NCI-H460 (cell line): ENCODE data around the gene SEMA3D. TPM values are rescaled to one million over a fixed set of nuclear protein-coding genes. Genes with fewer than 3 reads are reported as not detected.
"Not testable (repeated sequence)": the region's sequence is repeated elsewhere in the genome, so short reads cannot be mapped to it uniquely, and the experiment has no call there.

Source experiments
- DNase-seq: peaks from one replicate; pipeline ENCODE4 v3.0.0-alpha.2; 2016; ENCODE audit warnings: low read depth; ENCODE audit errors: extremely low read depth
- total RNA-seq: library from RNA; depleted of rRNA; stranded (reverse); fragments of >200 nt; shearing (Covaris generic); gene quantifications from 2 replicates; pipeline ENCODE4 v1.2.3, GENCODE V29; 2014

Gene SEMA3D
- total RNA-seq, 1 experiment from 2014 or later, result 72.1 TPM

DNA sequence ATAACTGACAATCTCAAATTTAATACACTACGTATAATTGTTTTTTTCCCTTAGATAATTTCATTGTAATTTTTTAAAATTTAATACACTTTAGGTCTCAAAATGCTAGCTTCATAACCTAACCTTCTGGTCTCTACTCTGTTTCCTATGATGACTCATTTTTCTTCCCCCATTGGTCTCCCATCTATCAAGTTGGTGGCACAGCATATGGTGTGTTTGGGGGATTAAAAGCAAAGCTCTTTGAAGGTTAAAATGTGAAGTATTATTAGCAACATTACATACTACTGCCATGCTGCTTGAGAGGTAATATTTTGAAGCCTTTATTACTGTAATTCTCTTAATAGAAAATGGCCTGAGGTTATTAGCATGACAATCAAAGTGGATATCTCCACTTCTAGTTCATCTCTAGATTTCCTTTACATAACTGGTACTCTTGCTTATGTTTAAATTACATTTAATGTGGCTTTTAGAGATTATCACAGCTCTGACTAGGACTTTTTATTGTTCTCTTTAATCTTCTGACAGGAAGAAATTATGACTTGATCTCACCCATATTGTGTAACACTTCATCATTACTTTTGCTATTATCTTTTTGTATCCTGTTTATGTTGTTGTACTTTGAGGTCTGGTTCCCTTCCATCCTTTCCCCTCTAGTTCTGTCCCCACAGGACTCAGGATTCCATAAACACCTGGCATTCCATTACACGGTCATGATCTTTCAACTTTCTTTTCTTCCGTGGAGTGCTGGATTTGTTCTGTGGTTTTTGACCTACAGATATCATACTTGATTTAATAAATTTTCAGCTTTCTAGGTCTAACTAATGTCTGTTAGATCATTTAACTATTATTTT is 185.1 kb downstream of the SEMA3D start:
- DNase-seq, result no peak

DNA sequence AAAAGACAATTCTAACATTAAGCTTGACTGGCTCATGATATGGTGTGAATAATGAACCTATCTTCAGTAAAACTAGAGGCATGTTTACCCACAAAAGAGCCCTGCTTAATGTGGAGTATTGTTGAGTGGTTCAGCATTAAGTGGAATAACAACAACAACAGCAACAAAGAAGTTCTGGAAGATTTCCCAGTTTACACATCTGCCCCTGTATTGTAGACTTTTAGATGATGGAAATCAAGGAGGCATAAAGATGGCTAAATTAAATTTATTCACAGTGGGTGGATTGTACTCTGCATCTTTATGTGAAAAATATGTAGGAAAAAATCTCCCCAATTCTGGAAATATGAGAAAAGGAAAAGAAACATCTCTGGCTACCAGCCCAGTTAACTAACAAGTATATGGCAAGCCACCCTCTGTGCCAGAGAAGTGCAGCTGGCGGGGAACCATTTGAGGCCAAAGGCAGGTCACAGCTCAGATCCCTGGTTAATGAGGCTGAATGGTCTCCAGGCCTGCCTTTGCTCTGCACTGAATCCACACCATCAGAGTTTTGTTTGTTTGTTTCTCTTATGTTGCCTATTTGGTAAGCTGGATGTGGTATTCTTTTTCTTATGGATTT is 186.0 kb downstream of the SEMA3D start:
- no peak for DNase-seq

DNA sequence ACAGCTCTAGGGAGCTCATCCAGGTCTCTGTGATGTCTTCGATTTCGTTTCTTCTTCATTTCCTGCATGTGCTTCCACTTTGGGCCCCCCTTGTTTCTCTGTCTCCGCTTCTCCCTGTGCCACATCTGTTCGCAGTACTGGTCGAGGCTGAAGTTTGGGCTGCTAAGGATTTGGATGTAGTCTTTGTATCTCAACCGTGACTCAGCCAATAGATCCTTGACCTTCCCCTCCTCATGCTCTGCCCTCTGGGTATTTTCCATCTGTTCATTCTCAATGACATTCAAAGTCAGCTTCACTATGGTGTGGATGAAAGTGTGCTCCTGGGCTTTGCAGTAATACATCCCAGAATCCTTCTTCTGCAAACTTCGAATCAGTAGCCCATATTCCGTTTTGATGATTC is 187.4 kb downstream of the SEMA3D start:
- no peak for DNase-seq

DNA sequence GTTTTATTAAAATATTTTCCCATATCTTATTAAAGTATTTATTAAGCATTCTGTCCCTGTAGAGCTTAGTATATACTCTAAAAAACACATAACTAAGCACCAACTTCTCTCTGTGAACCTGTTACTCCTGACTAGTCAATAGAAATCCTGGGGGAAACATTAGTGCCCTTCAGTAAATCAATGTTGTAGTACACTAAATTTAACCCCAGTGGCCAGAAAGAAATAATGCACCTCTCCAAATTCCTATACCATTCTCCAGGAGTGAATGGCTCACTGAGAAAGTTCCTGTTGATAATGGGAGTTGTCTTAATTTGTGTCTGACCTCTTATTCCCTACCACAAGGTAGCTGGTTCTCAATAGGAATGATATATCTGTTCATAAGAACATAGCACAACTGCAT is 188.2 kb downstream of the SEMA3D start:
- DNase-seq, result no peak

DNA sequence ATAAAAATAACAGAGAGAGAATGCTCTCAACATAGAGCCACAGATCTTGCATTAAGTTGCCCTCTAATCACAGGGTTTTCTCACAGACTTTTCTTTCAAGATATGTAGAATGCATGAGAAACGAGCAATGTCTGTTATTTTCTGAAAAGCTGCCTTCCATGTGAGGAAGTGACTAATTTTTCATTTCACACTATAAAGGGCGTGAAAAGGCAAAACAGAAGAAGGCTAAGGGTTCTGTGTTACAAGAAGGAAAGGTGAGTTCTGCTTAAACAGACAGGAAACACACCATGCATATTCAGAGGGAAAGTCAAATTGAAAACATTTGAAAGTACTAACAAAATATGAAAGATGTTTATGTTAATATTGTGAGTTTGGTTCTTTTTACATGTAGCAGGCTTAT is 189.2 kb downstream of the SEMA3D start:
- no peak for DNase-seq

DNA sequence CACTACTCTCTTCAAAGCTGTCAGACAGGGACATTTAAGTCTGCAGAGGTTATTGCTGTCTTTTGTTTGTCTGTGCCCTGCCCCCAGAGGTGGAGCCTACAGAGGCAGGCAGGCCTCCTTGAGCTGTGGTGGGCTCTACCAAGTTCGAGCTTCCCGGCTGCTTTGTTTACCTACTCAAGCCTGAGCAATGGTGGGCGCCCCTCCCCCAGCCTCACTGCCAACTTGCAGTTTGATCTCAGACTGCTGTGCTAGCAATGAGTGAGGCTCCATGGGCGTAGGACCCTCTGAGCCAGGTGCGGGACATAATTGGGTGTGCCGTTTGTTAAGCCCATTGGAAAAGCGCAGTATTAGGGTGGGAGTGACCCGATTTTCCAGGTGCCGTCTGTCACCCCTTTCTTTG is 193.9 kb downstream of the SEMA3D start:
- DNase-seq, result not testable (repeated sequence)

DNA sequence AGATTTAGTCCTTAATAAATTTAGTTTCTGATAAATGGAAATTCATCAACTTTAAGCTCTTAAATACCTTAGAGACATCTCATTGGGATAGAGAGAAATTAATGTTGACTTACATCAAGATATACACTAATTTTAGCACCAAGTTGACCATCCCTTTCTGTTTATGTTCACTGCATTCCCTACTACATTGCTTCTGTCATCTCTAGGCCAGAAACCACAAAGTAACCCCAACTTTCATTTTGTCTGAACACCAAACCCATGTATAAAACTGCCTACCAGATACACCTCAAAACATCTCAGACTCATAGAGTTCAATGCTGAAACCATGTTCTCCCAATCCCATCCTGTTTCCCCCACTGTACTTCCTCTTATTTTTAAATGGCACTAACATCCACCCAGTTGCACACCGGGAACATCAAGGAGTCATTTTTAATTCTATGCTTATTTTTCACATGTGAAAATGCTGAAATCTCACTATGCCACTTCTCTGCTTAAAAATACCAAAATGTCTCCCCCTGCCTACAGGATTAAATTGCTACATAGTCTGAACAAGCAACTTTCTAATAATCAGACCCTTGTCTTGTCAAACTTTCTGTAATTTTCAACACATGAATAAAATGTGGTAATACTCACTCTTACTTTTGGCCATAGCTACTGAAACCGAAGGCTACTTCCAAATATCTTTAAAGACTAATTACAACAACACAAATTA is 201.6 kb downstream of the SEMA3D start:
- no peak for DNase-seq

DNA sequence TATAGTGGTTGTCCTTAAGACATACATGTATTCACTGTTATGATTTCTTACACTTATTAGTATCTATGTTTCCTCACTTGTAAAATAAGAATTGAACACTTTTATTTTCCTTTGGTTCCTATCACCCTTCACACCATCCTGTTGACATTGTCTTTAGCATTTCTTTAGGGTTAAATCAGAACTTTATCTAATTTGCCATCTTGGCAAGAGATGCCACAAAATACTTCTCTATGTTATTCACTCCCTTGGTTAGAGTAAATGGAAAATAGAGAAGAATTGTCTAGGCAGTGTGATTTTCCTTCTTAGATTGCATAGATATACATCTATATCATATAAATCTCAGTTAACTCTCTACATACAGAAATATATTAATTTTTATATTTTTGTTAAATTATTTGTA is 204.7 kb downstream of the SEMA3D start:
- no peak for DNase-seq

DNA sequence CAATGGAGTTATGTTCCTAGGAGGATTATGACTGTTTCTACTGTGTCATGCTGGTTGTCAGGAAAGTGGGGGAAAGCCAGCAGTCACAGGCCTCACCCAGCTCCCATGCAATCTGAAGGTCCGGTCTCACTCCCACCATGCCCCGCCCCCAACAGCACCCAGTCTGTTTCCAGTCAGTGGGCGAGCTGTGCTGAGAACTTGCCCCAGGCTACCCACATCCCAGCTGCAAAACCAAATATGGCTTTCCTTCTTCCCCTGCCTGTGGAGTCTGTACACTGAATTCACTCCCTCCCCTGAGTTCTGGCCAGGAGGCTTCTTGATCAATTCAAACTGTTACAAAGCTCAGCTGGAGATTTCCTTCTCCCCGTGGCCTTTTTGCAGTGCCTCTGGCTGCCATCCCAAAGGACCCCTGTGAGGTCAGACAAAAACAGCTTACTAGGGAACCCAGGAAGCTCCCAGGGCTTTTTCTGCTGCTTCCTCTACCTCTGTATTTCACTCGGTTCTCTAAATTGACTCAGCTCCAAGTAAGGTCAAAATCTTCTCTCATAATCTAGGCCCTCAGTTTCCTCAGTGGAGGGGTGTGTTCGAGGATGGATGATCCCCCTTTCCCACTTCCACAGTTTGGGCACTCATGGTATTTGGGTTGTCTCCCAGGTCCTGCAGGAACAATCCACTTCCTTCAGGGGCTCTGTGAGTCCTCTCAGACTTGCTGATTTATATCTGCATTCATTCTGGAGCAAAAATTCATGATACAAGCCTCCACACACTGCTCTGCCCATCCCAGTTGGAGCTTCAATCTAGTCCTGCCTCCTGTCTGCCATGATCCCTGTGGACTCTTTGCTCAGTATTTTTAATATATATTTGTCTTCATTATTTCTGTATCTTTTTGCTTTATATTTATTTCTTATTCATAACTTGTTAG is 205.5 kb downstream of the SEMA3D start:
- no peak for DNase-seq

DNA sequence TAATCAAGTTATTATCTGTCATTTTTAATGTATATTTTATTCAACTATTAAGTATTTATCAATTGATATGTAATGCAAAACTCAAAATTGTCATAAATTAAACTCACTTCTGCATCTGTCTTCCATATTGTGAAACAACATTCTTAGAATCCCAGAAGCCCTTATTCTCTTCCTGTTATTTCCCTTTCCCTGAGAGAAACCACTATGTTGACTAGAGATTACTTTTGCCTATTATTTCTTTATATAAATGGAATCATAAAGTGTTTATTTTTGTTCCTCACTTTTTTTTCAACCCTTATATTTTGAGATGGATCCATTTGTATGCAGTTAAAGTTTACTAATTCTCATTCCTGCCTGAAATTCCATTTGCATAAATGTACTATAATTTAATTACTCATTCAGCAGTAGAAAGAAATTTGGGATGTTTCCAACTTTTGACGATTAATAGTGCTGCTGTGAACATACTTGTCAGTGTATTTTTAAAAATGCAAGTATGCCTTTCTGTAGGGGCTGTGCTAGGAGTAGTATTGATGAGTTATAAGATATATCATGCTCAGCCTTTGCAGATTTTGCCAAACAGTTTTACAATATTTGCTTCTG is 211.2 kb downstream of the SEMA3D start:
- no peak for DNase-seq

DNA sequence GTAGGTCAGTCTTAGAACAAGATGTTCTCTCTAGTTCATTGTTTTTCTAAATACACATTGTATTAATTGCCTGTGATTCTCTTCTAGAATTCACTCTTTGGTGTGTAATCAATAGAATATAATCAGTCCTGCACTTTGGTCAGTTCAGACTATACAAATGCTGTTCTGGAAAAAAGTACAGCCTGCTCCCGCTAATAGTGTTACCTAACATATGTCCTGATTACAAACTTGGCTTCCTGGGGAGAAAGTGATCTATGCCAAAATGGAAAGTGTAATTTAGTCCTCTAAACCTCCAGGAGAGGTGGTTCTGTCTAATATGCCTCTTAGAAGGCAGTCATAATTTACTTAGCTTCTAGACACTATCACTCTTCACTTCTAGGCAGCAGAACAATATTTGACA is 215.5 kb downstream of the SEMA3D start:
- DNase-seq, result no peak

DNA sequence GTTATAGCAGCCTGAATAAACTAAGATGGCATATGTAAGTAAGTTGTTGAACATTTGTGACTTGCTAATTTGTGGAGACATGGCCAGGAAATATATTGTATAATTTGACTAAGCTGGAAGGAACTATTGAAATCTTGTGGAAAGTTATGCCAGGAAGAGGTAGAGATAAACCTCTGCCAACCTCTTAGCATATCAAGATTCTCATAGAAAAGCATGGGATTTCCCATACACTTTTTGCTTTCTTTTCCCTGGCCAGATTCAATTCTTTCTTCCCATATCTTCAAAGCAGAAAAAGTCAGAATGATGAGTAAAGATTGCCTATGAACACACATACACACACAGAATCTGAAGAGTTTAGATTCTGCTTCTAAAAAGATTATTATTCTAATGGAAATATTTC is 216.2 kb downstream of the SEMA3D start:
- DNase-seq, result no peak

DNA sequence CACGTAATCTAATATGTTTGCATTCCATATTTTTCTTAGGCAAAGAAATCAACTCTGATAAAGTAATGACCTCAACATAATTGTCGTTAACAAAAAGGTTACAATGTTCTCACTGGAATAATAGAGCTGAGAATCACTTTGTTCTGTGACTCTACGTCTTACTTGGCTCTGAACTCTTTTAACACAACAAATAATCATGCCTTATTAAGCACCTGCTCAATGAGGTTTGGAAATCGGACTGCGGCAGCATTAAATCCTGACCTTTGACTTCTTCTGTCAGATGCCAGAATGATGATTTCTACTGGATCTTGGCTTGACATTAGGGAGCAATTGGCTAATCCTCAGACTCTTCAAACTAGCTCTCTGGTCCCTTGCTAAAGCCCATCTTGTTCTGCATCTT is 233.6 kb downstream of the SEMA3D start:
- no peak for DNase-seq

DNA sequence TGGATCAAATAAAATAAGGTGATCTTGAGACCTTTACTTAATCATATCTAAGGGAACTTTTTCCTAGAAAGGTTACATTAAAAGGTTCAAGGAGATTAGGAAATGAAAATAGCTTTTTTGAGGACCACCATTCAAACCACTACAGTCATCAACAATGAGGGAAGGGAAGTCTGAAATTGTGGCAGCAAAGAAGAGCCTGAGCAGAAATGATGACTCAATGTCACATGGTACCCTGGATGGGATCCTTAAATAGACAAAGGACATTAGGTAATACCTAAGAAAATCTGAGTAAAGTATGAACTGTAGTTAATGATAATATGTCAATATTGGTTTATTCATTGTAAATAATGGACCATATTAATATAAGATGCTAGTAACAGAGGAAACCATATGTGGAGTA is 236.0 kb downstream of the SEMA3D start:
- DNase-seq, result no peak

DNA sequence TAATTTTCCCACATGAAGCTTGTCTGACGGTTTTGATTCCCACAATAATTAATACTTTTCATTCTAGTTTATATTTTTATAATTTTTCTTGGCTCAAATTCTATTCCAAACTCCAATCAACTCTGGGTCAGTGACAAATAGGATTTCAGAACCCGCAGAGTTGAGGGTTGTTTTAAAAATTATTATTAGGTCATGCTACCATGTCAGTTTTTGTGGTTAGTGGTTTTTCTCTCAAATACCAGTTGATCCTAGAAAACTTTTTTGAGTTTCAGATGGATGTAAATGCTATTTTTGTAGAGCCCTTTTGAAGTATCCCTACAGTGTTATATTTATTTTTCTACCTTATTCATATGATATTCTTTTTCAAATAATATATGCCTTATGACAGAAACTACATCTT is 237.4 kb downstream of the SEMA3D start:
- DNase-seq, result no peak

DNA sequence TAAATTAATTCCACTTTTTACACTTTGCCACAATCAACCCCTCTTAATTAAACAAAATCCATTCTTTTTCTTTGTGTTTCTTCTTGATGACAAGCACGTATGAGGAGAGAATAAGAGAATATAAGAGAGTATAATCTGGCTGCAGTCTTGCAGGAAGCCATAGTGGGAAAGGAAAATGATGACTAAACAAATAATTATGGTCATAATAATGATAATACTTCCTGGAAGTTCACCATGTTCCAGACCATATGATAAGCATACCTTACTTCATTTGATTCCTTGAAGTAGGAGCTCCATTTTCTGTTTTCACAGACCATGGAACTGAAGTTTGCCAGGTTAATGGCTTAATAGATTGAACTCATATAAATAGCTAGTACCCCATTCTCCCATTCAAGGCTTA is 237.8 kb downstream of the SEMA3D start:
- no peak for DNase-seq

DNA sequence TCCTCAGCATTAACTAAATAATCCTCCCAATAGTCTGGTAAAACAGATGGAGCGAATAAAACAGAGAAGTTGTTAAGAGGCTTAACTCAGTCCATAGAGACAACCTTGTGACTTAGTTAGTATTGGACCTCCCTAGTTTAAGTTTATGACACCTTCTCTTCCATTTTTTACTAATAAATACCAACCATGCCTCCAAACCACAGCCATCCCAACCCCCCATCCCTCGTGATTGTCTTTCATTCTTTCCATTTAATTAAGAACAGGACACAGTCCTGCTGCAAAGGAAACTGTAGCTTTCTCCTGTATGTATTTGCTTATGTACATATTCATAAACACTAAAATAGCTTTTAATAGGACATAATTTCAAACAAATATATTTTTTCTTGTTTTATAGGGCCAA is 238.2 kb downstream of the SEMA3D start:
- DNase-seq, result no peak

DNA sequence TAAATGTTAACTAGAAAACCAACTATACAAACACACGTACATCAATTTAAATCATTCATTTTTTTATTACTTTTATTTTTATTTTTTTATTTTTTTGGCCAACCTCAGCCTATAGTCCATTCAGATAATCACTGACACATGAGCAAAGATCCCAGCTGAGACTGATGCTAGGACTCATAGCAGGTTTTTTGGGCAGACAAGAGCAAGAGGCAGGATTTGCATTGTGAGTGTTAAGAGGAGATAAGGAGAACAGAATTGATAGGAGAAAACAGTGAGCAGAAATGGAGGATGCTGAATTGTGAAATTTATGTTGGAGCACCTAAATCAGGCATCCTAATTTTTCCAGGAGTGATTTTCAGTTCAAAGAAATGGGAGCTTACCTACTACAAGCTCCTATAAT is 240.3 kb downstream of the SEMA3D start:
- no peak for DNase-seq
